ENCODE measurements around the gene PDCD7. TPM values are rescaled to one million over a fixed set of nuclear protein-coding genes. Genes with fewer than 3 reads are reported as not detected.

PDCD7 gene
- total RNA-seq, 2 donors from 2014 or later: 25.4 to 33.1 TPM

DNA sequence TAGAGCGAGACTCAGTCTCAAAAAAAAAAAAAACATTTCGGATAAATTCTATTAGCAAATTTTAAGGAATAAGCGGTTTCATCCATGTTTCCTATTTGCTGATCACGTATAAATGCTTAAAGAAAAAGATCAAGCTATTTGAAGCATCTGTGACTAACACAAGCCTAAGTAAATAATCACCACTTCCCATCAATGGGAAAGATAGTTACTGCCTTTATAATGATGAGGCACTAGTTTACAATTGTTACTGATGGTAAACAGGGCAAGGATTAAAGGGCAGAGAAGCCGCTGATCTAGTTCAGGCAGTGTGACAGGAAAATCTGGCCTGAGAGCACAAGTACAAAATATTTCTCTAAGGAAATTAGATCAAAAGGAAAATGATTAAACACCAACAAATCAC lies 37.8 kb upstream of the PDCD7 start:
- Mint-ChIP-seq H3K4me3 (no peak overlapping the region), H3K9me3 (no peaks in the 10 kb centered on the region), H3K27me3 (ENCODE audit: insufficient read depth) (no peaks in the 10 kb centered on the region), H3K4me1 (no peaks in the 10 kb centered on the region), H3K36me3 (ENCODE audit: low read depth) (peaks cover 59% of the 10 kb centered on the region), H3K27ac (no peak overlapping the region)
- TF ChIP-seq, protein P1, sequence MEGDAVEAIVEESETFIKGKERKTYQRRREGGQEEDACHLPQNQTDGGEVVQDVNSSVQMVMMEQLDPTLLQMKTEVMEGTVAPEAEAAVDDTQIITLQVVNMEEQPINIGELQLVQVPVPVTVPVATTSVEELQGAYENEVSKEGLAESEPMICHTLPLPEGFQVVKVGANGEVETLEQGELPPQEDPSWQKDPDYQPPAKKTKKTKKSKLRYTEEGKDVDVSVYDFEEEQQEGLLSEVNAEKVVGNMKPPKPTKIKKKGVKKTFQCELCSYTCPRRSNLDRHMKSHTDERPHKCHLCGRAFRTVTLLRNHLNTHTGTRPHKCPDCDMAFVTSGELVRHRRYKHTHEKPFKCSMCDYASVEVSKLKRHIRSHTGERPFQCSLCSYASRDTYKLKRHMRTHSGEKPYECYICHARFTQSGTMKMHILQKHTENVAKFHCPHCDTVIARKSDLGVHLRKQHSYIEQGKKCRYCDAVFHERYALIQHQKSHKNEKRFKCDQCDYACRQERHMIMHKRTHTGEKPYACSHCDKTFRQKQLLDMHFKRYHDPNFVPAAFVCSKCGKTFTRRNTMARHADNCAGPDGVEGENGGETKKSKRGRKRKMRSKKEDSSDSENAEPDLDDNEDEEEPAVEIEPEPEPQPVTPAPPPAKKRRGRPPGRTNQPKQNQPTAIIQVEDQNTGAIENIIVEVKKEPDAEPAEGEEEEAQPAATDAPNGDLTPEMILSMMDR (conservative IDR thresholded peaks at IDR 0.05): no peak
- no peak for DNase-seq
- Histone ChIP-seq H3K4me3 (ENCODE audit: low read length) (no peak overlapping the region), H3K27me3 (ENCODE audit: control insufficient read depth, insufficient read depth, low read length, poor library complexity, severe bottlenecking) (no peaks in the 10 kb centered on the region), H3K27ac (ENCODE audit: low read depth, low read length) (no peak overlapping the region), H3K4me1 (ENCODE audit: control insufficient read depth, insufficient read depth, low read length) (no peaks in the 10 kb centered on the region), H3K9ac (ENCODE audit: extremely low read depth, low read length, poor library complexity, severe bottlenecking) (no peak overlapping the region), H3K9me3 (ENCODE audit: control insufficient read depth, low read length) (no peaks in the 10 kb centered on the region), H3K36me3 (ENCODE audit: control insufficient read depth, insufficient read depth, low read length) (peaks cover 63% of the 10 kb centered on the region)
- WGBS, 2 experiments (ENCODE audit: insufficient coverage in 1 of 2, insufficient read length in 1 of 2): 82 to 95% methylated on average over 5 of the region's 5 CpGs

DNA sequence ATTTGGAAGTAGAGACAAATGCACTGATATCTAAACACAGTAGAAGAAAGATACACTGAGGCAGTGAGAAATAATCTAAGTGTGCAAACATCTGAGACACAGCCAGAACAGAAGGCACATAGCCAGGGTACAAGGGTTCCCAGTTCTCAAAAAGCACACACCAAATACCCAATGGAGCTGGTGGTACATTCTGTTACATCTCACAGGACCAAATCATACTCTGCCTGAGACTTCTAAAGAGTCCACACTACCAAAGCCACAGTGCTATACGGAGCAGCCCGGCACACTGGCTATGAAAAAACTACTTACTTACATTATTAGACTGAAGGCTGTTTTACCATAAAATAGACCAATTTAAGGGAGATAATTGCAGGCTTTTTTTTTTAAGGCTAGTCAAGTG lies 32.3 kb upstream of the PDCD7 start:
- TF ChIP-seq, protein P1 (conservative IDR thresholded peaks at IDR 0.05): no peak
- WGBS, 2 experiments (ENCODE audit: insufficient coverage in 1 of 2, insufficient read length in 1 of 2): 94% methylated on average over 2 of the region's 2 CpGs; no CpG with 5 or more reads in 1 of the 2 experiments
- Mint-ChIP-seq H3K4me3 (no peak overlapping the region), H3K9me3 (no peaks in the 10 kb centered on the region), H3K27me3 (ENCODE audit: insufficient read depth) (no peaks in the 10 kb centered on the region), H3K36me3 (ENCODE audit: low read depth) (peaks cover 38% of the 10 kb centered on the region), H3K27ac (no peak overlapping the region), H3K4me1 (no peaks in the 10 kb centered on the region)
- H3K4me1 ChIP-seq (ENCODE audit: control insufficient read depth, insufficient read depth, low read length): no peaks in the 10 kb centered on the region
- H3K36me3 ChIP-seq (ENCODE audit: control insufficient read depth, insufficient read depth, low read length): peaks cover 68% of the 10 kb centered on the region
- H3K27me3 ChIP-seq (ENCODE audit: control insufficient read depth, insufficient read depth, low read length, poor library complexity, severe bottlenecking): no peaks in the 10 kb centered on the region
- no peak for DNase-seq
- H3K27ac ChIP-seq (ENCODE audit: low read depth, low read length): no peak overlapping the region
- no peaks in the 10 kb centered on the region for H3K9me3 ChIP-seq (ENCODE audit: control insufficient read depth, low read length)
- no peak overlapping the region for H3K9ac ChIP-seq (ENCODE audit: extremely low read depth, low read length, poor library complexity, severe bottlenecking)
- no peak overlapping the region for H3K4me3 ChIP-seq (ENCODE audit: low read length)

DNA sequence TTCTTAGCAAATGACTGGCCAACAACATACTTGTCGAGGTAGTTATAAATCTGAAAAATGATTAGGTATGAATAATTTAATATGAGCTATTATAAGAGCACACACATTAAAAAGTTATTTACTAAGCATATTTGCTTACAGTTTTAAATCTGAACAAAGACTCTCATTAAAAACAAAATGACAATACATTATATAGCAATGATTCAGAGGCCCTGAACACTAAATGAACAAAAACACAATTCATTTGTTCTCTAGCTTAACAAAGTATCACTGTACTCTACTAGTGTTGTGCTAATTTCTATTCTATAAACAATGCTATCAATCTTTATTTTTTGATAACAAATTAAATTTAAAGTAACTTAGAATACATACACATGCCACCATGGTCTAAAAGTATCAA lies 30.5 kb upstream of the PDCD7 start:
- no peak overlapping the region for H3K4me3 Mint-ChIP-seq
- H3K36me3 Mint-ChIP-seq (ENCODE audit: low read depth): peaks cover 36% of the 10 kb centered on the region
- WGBS, 2 experiments (ENCODE audit: insufficient coverage in 1 of 2, insufficient read length in 1 of 2): no CpG with 5 or more reads among the region's 1 CpG

More for the DNA sequence above, 30.5 kb upstream of the PDCD7 start:
- Histone ChIP-seq H3K27me3 (ENCODE audit: control insufficient read depth, insufficient read depth, low read length, poor library complexity, severe bottlenecking) (no peaks in the 10 kb centered on the region), H3K9ac (ENCODE audit: extremely low read depth, low read length, poor library complexity, severe bottlenecking) (no peak overlapping the region), H3K4me3 (ENCODE audit: low read length) (no peak overlapping the region), H3K9me3 (ENCODE audit: control insufficient read depth, low read length) (no peaks in the 10 kb centered on the region), H3K4me1 (ENCODE audit: control insufficient read depth, insufficient read depth, low read length) (no peaks in the 10 kb centered on the region), H3K36me3 (ENCODE audit: control insufficient read depth, insufficient read depth, low read length) (peaks cover 64% of the 10 kb centered on the region), H3K27ac (ENCODE audit: low read depth, low read length) (no peak overlapping the region)
- TF ChIP-seq, protein P1 (conservative IDR thresholded peaks at IDR 0.05): no peak
- DNase-seq: no peak
- Mint-ChIP-seq H3K27ac (no peak overlapping the region), H3K4me1 (no peaks in the 10 kb centered on the region), H3K27me3 (ENCODE audit: insufficient read depth) (no peaks in the 10 kb centered on the region), H3K9me3 (no peaks in the 10 kb centered on the region)
